Mesendoderm (in vitro differentiated cells): ENCODE results near the gene TCF12.
A peak's percentile ranks its signal among the peaks of the same experiment; 100 is the strongest.

Experiments used
- DNase-seq: peaks from one replicate; pipeline ENCODE4 v3.0.0; 2013
- H2AK5ac ChIP-seq: 2 replicates; pipeline ENCODE4 v1.6.1; 2013; ENCODE audit warnings: low read length, inconsistent platforms
- H2BK120ac ChIP-seq: 2 replicates; pipeline ENCODE4 v1.6.1; 2013; ENCODE audit warnings: low read depth, mild to moderate bottlenecking, low read length, moderate library complexity, mixed read lengths
- H2BK15ac ChIP-seq: replicated peaks from 2 replicates; pipeline ENCODE4 v1.6.1; 2013; ENCODE audit warnings: low read depth, mild to moderate bottlenecking, moderate library complexity
- H2BK5ac ChIP-seq: 2 replicates; pipeline ENCODE4 v1.6.1; 2013; ENCODE audit warnings: low read length, inconsistent platforms
- H3K18ac ChIP-seq: 2 replicates; pipeline ENCODE4 v1.6.1; 2013; ENCODE audit warnings: mild to moderate bottlenecking, low read length, mixed read lengths
- H3K23ac ChIP-seq: one replicate; pipeline ENCODE4 v1.6.1; 2013; ENCODE audit warnings: low read length
- H3K27ac ChIP-seq: 2 replicates; pipeline ENCODE4 v1.5.1; 2013; ENCODE audit warnings: low read depth, mild to moderate bottlenecking, inconsistent platforms, low read length, moderate library complexity
- H3K27me3 ChIP-seq: 2 replicates; pipeline ENCODE4 v1.6.1; 2013; ENCODE audit warnings: low read length, control low read depth, mild to moderate bottlenecking, inconsistent platforms; ENCODE audit not compliant: insufficient read depth, poor library complexity
- H3K36me3 ChIP-seq: 2 replicates; pipeline ENCODE4 v1.6.1; 2013; ENCODE audit warnings: low read length, inconsistent platforms; ENCODE audit not compliant: control insufficient read depth, insufficient read depth
- H3K4ac ChIP-seq: one replicate; pipeline ENCODE4 v1.6.1; 2013; ENCODE audit warnings: low read depth, mild to moderate bottlenecking, low read length, moderate library complexity
- H3K4me1 ChIP-seq: 2 replicates; pipeline ENCODE4 v1.6.1; 2013; ENCODE audit warnings: low read depth, low read length, inconsistent platforms; ENCODE audit not compliant: control insufficient read depth
- H3K4me2 ChIP-seq: 2 replicates; pipeline ENCODE4 v1.6.1; 2013; ENCODE audit warnings: low read length
- H3K4me3 ChIP-seq: 2 replicates; pipeline ENCODE4 v1.5.1; 2013; ENCODE audit warnings: mild to moderate bottlenecking, low read length
- H3K56ac ChIP-seq: one replicate; pipeline ENCODE4 v1.6.1; 2013; ENCODE audit warnings: low read length
- H3K79me1 ChIP-seq: 2 replicates; pipeline ENCODE4 v1.6.1; 2013; ENCODE audit warnings: low read length, inconsistent platforms
- H3K79me2 ChIP-seq: 2 replicates; pipeline ENCODE4 v1.6.1; 2013; ENCODE audit warnings: mild to moderate bottlenecking, low read length; ENCODE audit not compliant: control insufficient read depth, insufficient read depth
- H3K9ac ChIP-seq: 2 replicates; pipeline ENCODE4 v1.6.1; 2013; ENCODE audit warnings: low read length, inconsistent platforms
- H4K5ac ChIP-seq: one replicate; pipeline ENCODE4 v1.6.1; 2013; ENCODE audit warnings: low read length
- H4K8ac ChIP-seq: one replicate; pipeline ENCODE4 v1.6.1; 2013; ENCODE audit warnings: low read depth, mild to moderate bottlenecking, control low read depth, low read length, moderate library complexity
- WGBS: extraction: QIAGEN DNeasy Blood & Tissue Kit; methylation state at CpG from one replicate; pipeline ENCODE4 v1.1.7; 2013; ENCODE audit warnings: low lambda C conversion rate, missing lambda C conversion rate; ENCODE audit not compliant: insufficient coverage; ENCODE audit errors: extremely low coverage; 5-methylcytosine and 5-hydroxymethylcytosine counted together

TCF12 gene

GRCh38 chr15:56927816-56928215 lies 9.4 kb downstream of the TCF12 start:
- H3K4me1 ChIP-seq, result no peaks in the 10 kb centered on the region
- no peak overlapping the region for H3K4ac ChIP-seq
- H2AK5ac ChIP-seq, result no peak overlapping the region
- no peaks in the 10 kb centered on the region for H3K36me3 ChIP-seq
- no peak overlapping the region for H3K27ac ChIP-seq
- no peaks in the 10 kb centered on the region for H3K27me3 ChIP-seq
- peak; percentile 88 for DNase-seq
- no peak overlapping the region for H3K56ac ChIP-seq
- no peak overlapping the region for H2BK5ac ChIP-seq
- no peak overlapping the region for H3K9ac ChIP-seq
- H2BK15ac ChIP-seq, result no peak overlapping the region
- no peak overlapping the region for H3K23ac ChIP-seq
- WGBS, result no CpG with 5 or more reads among the region's 1 CpG
- no peak overlapping the region for H4K8ac ChIP-seq
- no peak overlapping the region for H3K4me2 ChIP-seq
- no peak overlapping the region for H3K4me3 ChIP-seq
- no peak overlapping the region for H2BK120ac ChIP-seq
- H3K79me1 ChIP-seq, result peaks cover 3% of the 10 kb centered on the region
- peaks cover 31% of the 10 kb centered on the region for H3K79me2 ChIP-seq
- no peak overlapping the region for H3K18ac ChIP-seq
- H4K5ac ChIP-seq, result no peak overlapping the region

- DNase-seq, result no peak
- Histone ChIP-seq H2BK5ac (no peak overlapping the region), H3K36me3 (no peaks in the 10 kb centered on the region)
Measured at GRCh38 chr15:56929399-56929798, 11.0 kb downstream of the TCF12 start.

GRCh38 chr15:56929933-56930332 lies 11.5 kb downstream of the TCF12 start:
- no peak overlapping the region for H4K5ac ChIP-seq
- no peak overlapping the region for H3K56ac ChIP-seq
- no peak overlapping the region for H2BK15ac ChIP-seq
- H3K79me2 ChIP-seq, result peaks cover 39% of the 10 kb centered on the region
- peaks cover 6% of the 10 kb centered on the region for H3K79me1 ChIP-seq
- H3K27me3 ChIP-seq, result no peaks in the 10 kb centered on the region
- peak overlapping the region; percentile 66 for H3K23ac ChIP-seq
- H3K4me2 ChIP-seq, result no peak overlapping the region
- H3K36me3 ChIP-seq, result no peaks in the 10 kb centered on the region
- no peak overlapping the region for H3K27ac ChIP-seq
- H3K4me3 ChIP-seq, result no peak overlapping the region
- H2BK120ac ChIP-seq, result no peak overlapping the region
- WGBS, result no CpG with 5 or more reads among the region's 3 CpGs
- H2AK5ac ChIP-seq, result no peak overlapping the region
- no peaks in the 10 kb centered on the region for H3K4me1 ChIP-seq
- no peak for DNase-seq
- no peak overlapping the region for H3K4ac ChIP-seq
- H2BK5ac ChIP-seq, result no peak overlapping the region
- H3K9ac ChIP-seq, result no peak overlapping the region
- H4K8ac ChIP-seq, result no peak overlapping the region
- H3K18ac ChIP-seq, result no peak overlapping the region

More at GRCh38 chr15:56929399-56929798, 11.0 kb downstream of the TCF12 start:
- no peaks in the 10 kb centered on the region for H3K4me1 ChIP-seq
- no peak overlapping the region for H2BK120ac ChIP-seq
- no peak overlapping the region for H3K4ac ChIP-seq
- no peak overlapping the region for H4K5ac ChIP-seq
- H2AK5ac ChIP-seq, result no peak overlapping the region
- no peak overlapping the region for H3K9ac ChIP-seq
- H2BK15ac ChIP-seq, result no peak overlapping the region
- H3K23ac ChIP-seq, result no peak overlapping the region
- peaks cover 34% of the 10 kb centered on the region for H3K79me2 ChIP-seq
- no peak overlapping the region for H3K27ac ChIP-seq
- H4K8ac ChIP-seq, result no peak overlapping the region
- peaks cover 5% of the 10 kb centered on the region for H3K79me1 ChIP-seq
- H3K4me3 ChIP-seq, result no peak overlapping the region
- no peak overlapping the region for H3K56ac ChIP-seq
- H3K4me2 ChIP-seq, result no peak overlapping the region
- no peaks in the 10 kb centered on the region for H3K27me3 ChIP-seq
- no peak overlapping the region for H3K18ac ChIP-seq

- Histone ChIP-seq H3K9ac (no peak overlapping the region), H3K18ac (no peak overlapping the region), H2AK5ac (no peak overlapping the region), H4K8ac (no peak overlapping the region), H3K27me3 (no peaks in the 10 kb centered on the region), H3K36me3 (no peaks in the 10 kb centered on the region), H3K79me1 (peaks cover 9% of the 10 kb centered on the region), H3K56ac (no peak overlapping the region), H3K27ac (no peak overlapping the region), H2BK120ac (no peak overlapping the region), H3K4me1 (no peaks in the 10 kb centered on the region), H3K23ac (no peak overlapping the region), H4K5ac (no peak overlapping the region), H3K79me2 (peaks cover 45% of the 10 kb centered on the region), H3K4me3 (no peak overlapping the region), H3K4ac (no peak overlapping the region), H3K4me2 (no peak overlapping the region), H2BK15ac (no peak overlapping the region), H2BK5ac (no peak overlapping the region)
- no CpG with 5 or more reads among the region's 2 CpGs for WGBS
- no peak for DNase-seq
Measured at GRCh38 chr15:56930669-56931313, 12.3 kb downstream of the TCF12 start.

- Histone ChIP-seq H2AK5ac (no peak overlapping the region), H3K79me1 (peaks cover 9% of the 10 kb centered on the region), H3K4me1 (no peaks in the 10 kb centered on the region), H4K5ac (no peak overlapping the region), H4K8ac (no peak overlapping the region), H3K23ac (no peak overlapping the region), H2BK5ac (no peak overlapping the region), H2BK15ac (no peak overlapping the region), H3K36me3 (no peaks in the 10 kb centered on the region), H2BK120ac (no peak overlapping the region), H3K27me3 (no peaks in the 10 kb centered on the region), H3K18ac (no peak overlapping the region), H3K56ac (no peak overlapping the region), H3K4ac (no peak overlapping the region), H3K27ac (no peak overlapping the region), H3K9ac (no peak overlapping the region), H3K4me3 (no peak overlapping the region), H3K79me2 (peaks cover 45% of the 10 kb centered on the region), H3K4me2 (no peak overlapping the region)
- DNase-seq, result no peak
- no CpG with 5 or more reads among the region's 1 CpG for WGBS
Measured at GRCh38 chr15:56931639-56932508, 13.4 kb downstream of the TCF12 start.
